ENCODE results near the gene ZBTB40. TPM values are rescaled to one million over a fixed set of nuclear protein-coding genes. Genes with fewer than 3 reads are reported as not detected.
A peak's percentile ranks its signal among the peaks of the same experiment; 100 is the strongest.

Gene ZBTB40
- total and polyA plus RNA-seq, 9 of the 15 experiments (the other 6 are each of a cell fraction or from before 2014, with no cell fraction given): 2.6 to 26.0 (median 18.8) TPM

- no peak overlapping the region for H3K4me2 ChIP-seq (ENCODE audit: insufficient read depth, low read length)
- ChIA-PET POLR2A (interaction anchor here (0.5 to 1.3 kb wide), 3 partner anchors 8 to 317 kb away, joined by 3 to 5 read pairs (median 3); no protein-coding TSS in a partner anchor), CTCF (ENCODE audit: low intra/inter-chr PET ratio) (no interaction called here)
- H3K9ac ChIP-seq (ENCODE audit: insufficient read depth in 1 of 2, low read depth in 2 of 2, low read length in 2 of 2): no peak overlapping the region
- H3K79me2 ChIP-seq (ENCODE audit: control insufficient read depth, insufficient read depth, low read length): no peaks in the 10 kb centered on the region
- no TSS peak for BruUV-seq (replicated peaks)
- intact Hi-C loops (cut with micrococcal nuclease) (no loop called here), in situ Hi-C loops (cut with MboI) (no loop called here)
- no peak for TF ChIP-seq ZKSCAN1 (IDR thresholded peaks at IDR 0.05; ENCODE audit: low read depth, low read length)
- no peak for TF ChIP-seq ZNF444 (CRISPR knock-in tag; IDR thresholded peaks at IDR 0.05)
- TF ChIP-seq PTTG1 (tag; IDR thresholded peaks at IDR 0.05; ENCODE audit: low read depth): no peak
- TF ChIP-seq ELF1 (tag; IDR thresholded peaks at IDR 0.05): 0 out of 2 replicates have a peak, but pooled peaks have one; percentile 17
- TF ChIP-seq EP400 (IDR thresholded peaks at IDR 0.05): no peak
- TF ChIP-seq MITF (IDR thresholded peaks at IDR 0.05): no peak
- H3K4me1 ChIP-seq (replicated peaks in 1 of 2; ENCODE audit: control insufficient read depth in 2 of 2, insufficient read depth in 2 of 2, low read length in 2 of 2): peaks cover 0 to 4% of the 10 kb centered on the region in 2 experiments; a peak in 1 of 5 replicates
- H3K9me3 ChIP-seq (replicated peaks; ENCODE audit: control insufficient read depth, insufficient read depth, low read depth, low read length): no peaks in the 10 kb centered on the region; the same call in 1 of the 2 replicates
- DNase-seq (ENCODE audit: extremely low read depth in 1 of 4, low spot score in 3 of 4) (no peak), FAIRE-seq (no peak), ATAC-seq (no peak)
- no peaks in the 10 kb centered on the region for H3K9me1 ChIP-seq (ENCODE audit: control insufficient read depth, insufficient read depth, low read length)
- H3K27ac ChIP-seq (ENCODE audit: extremely low read depth, low read depth, low read length): no peak overlapping the region
- no peak overlapping the region for H3K4me3 ChIP-seq
- no peak overlapping the region for H2AFZ ChIP-seq (ENCODE audit: low read depth, low read length)
- H3K27me3 ChIP-seq (ENCODE audit: control insufficient read depth in 2 of 2, insufficient read depth in 2 of 2, low read length in 2 of 2): peaks cover 0 to 3% of the 10 kb centered on the region in 2 experiments; a peak in 2 of 5 replicates
- no peaks in the 10 kb centered on the region for H4K20me1 ChIP-seq (replicated peaks; ENCODE audit: control insufficient read depth, insufficient read depth, low read length)
- no peaks in the 10 kb centered on the region for H3K36me3 ChIP-seq (ENCODE audit: control insufficient read depth, insufficient read depth, low read length)
Measured at GRCh38 chr1:22431965-22432364, 19.7 kb upstream of the ZBTB40 start.

Measured in K562 (cell line).